CD14-positive monocyte (primary cell): Measurements from ENCODE around the gene SLFN12L. TPM values are rescaled to one million over a fixed set of nuclear protein-coding genes. Genes with fewer than 3 reads are reported as not detected.

Experiments used
- DNase-seq, 3 donors: peaks; one replicate each; pipeline ENCODE4 v3.0.0-alpha.2; 2011 to 2022
- H2AFZ ChIP-seq: 2 replicates; pipeline ENCODE4 v1.6.0; 2012; ENCODE audit warnings: mild to moderate bottlenecking, low read depth, low read length, inconsistent platforms; ENCODE audit not compliant: insufficient read depth, poor library complexity, severe bottlenecking
- H3K27ac ChIP-seq, 2 donors: 1 replicate in 1 of 2; 2 replicates in 1 of 2; pipeline ENCODE4 v1.5.1; 2012 to 2013; ENCODE audit warnings: low read length in 2 of 2, control low read depth in 1 of 2, inconsistent platforms in 1 of 2, low read depth in 1 of 2, mild to moderate bottlenecking in 1 of 2
- H3K27me3 ChIP-seq, 2 donors: one replicate each; pipeline versions ENCODE4 v1.6.0 to v1.6.1; 2011 to 2013; ENCODE audit warnings: low read length in 2 of 2; ENCODE audit not compliant: control insufficient read depth in 2 of 2, insufficient read depth in 2 of 2
- H3K36me3 ChIP-seq, 2 donors: replicated peaks in 1 of 2; 1 replicate in 1 of 2; 2 replicates in 1 of 2; pipeline versions ENCODE4 v1.5.1 to v1.6.1; 2012 to 2013; ENCODE audit warnings: low read length in 2 of 2, control low read depth in 1 of 2, inconsistent platforms in 1 of 2, mild to moderate bottlenecking in 1 of 2; ENCODE audit not compliant: insufficient read depth in 2 of 2, control insufficient read depth in 1 of 2
- H3K4me1 ChIP-seq, 2 donors: 1 replicate in 1 of 2; 2 replicates in 1 of 2; pipeline versions ENCODE4 v1.5.1 to v1.6.1; 2012 to 2013; ENCODE audit warnings: low read length in 2 of 2, control low read depth in 1 of 2, inconsistent platforms in 1 of 2, mild to moderate bottlenecking in 1 of 2, moderate library complexity in 1 of 2; ENCODE audit not compliant: insufficient read depth in 2 of 2, control insufficient read depth in 1 of 2
- H3K4me2 ChIP-seq: replicated peaks from 2 replicates; pipeline ENCODE3; 2012; ENCODE audit warnings: low read length, moderate library complexity, mild to moderate bottlenecking; ENCODE audit not compliant: poor library complexity, severe bottlenecking; ENCODE audit errors: extremely low read depth
- H3K4me3 ChIP-seq, 3 experiments: fragments of 200-600 bp in 1 of 3; sonication (generic) in 1 of 3; replicated peaks in 1 of 3; 1 replicate in 2 of 3; 2 replicates in 1 of 3; pipeline ENCODE4 v1.5.1; 2011 to 2013; ENCODE audit warnings: low read length in 3 of 3, mild to moderate bottlenecking in 3 of 3, control low read depth in 2 of 3, low read depth in 2 of 3, inconsistent platforms in 1 of 3, moderate library complexity in 1 of 3
- H3K79me2 ChIP-seq: 2 replicates; pipeline ENCODE4 v1.6.0; 2012; ENCODE audit warnings: mild to moderate bottlenecking, control low read depth, inconsistent platforms, low read length, moderate library complexity; ENCODE audit not compliant: insufficient read depth
- H3K9ac ChIP-seq: 2 replicates; pipeline ENCODE4 v1.6.0; 2017; ENCODE audit warnings: low read length, mild to moderate bottlenecking; ENCODE audit not compliant: insufficient read depth, poor library complexity, severe bottlenecking
- H3K9me3 ChIP-seq, 2 donors: replicated peaks in 1 of 2; 1 replicate in 1 of 2; 2 replicates in 1 of 2; pipeline versions ENCODE4 v1.5.1 to v1.6.1; 2012 to 2013; ENCODE audit warnings: low read length in 2 of 2, control low read depth in 1 of 2; ENCODE audit not compliant: control insufficient read depth in 1 of 2, insufficient read depth in 1 of 2
- H4K20me1 ChIP-seq: 2 replicates; pipeline ENCODE4 v1.6.0; 2012; ENCODE audit warnings: mild to moderate bottlenecking, low read length, control low read depth, moderate library complexity; ENCODE audit not compliant: insufficient read depth
- H3K27ac Mint-ChIP-seq, 7 donors: one replicate each; pipeline ENCODE4 v1.8.0; 2020; ENCODE audit warnings: mild to moderate bottlenecking in 7 of 7, mixed read lengths in 7 of 7, moderate library complexity in 6 of 7, inconsistent platforms in 2 of 7
- H3K27me3 Mint-ChIP-seq, 3 donors: one replicate each; pipeline ENCODE4 v1.8.0; 2021 to 2022; ENCODE audit warnings: low read depth in 3 of 3, mild to moderate bottlenecking in 3 of 3, mixed read lengths in 3 of 3, moderate library complexity in 3 of 3, inconsistent platforms in 1 of 3
- H3K36me3 Mint-ChIP-seq, 2 donors: one replicate each; pipeline ENCODE4 v1.8.0; 2020; ENCODE audit warnings: mixed read lengths in 2 of 2, inconsistent platforms in 1 of 2, mild to moderate bottlenecking in 1 of 2
- H3K4me1 Mint-ChIP-seq: one replicate; pipeline ENCODE4 v1.8.0; 2020; ENCODE audit warnings: mild to moderate bottlenecking, mixed read lengths
- H3K4me3 Mint-ChIP-seq, 2 donors: one replicate each; pipeline ENCODE4 v1.8.0; 2020; ENCODE audit warnings: mild to moderate bottlenecking in 2 of 2, mixed read lengths in 2 of 2, moderate library complexity in 1 of 2
- H3K9me3 Mint-ChIP-seq, 7 donors: one replicate each; pipeline ENCODE4 v1.8.0; 2020 to 2022; ENCODE audit warnings: mixed read lengths in 7 of 7, mild to moderate bottlenecking in 6 of 7, moderate library complexity in 6 of 7, inconsistent platforms in 2 of 7
- WGBS: methylation state at CpG from one replicate; pipeline ENCODE4 v1.1.5; 2013; ENCODE audit warnings: missing lambda C conversion rate; ENCODE audit not compliant: insufficient coverage; 5-methylcytosine and 5-hydroxymethylcytosine counted together
- intact Hi-C, 2 donors: fragments of 100-400 bp; cut with micrococcal nuclease; formaldehyde crosslinking; loops; one replicate each; pipeline versions ENCODE4 v1.15.0 to v1.15.1; 2023
- polyA plus RNA-seq, 3 donors: library from polyadenylated mRNA; depleted of rRNA in 1 of 3; unstranded in 2 of 3; stranded (reverse) in 1 of 3; fragments of 300-500 nt in 2 of 3; fragments of >200 nt in 1 of 3; fragmentation: Illumina TruSeq in 2 of 3; gene quantifications; 1 replicate in 2 of 3; 2 replicates in 1 of 3; pipeline ENCODE4 v1.2.3, GENCODE V29; 2012 to 2021
- TF ChIP-seq, protein P1 (sequence below): fragments of 200-600 bp; IDR thresholded peaks from one replicate; pipeline ENCODE4 v1.8.0; 2022; ENCODE audit warnings: antibody characterized with exemption, mild to moderate bottlenecking

Gene SLFN12L
- polyA plus RNA-seq, 3 donors, result 0.14 to 0.25 (median 0.24) TPM

DNA sequence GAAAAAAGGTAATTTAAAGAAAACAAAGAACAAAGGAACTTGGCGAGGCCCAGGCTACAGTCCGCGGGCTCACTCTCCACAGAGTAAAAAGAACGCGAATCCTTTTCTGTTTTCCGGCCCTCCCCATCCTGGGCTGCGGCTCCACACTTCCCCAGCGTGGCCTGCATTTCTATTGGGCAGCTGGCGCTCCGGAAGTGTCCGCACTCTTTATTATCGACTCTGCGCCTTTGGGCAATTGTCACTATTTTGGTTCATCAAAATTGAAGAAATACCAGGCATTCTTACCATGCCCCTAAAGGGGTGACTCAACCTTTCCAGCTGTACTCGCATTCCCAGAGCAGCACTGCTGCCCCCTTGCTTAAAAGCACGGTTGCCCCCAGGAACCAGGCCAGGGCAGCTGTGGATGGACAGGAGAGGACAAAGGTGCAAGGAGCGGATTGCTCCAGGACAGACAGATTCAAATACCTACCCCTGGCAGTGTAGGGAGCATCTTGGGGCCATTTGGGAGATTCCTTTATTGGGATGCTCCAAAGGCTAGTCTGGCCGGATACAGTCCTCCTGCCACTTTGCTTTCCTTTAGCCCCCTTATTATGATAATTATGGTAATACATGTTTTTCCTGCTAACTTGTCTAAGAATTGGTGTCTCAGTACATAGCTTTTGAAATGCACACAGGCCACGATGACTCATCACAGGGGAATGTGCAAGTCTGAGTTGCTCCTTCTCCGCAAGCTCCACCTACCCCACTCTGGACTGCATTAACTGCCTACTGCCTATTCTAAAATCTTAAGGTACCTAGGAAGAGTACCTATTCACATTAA is 104.2 kb downstream of the SLFN12L start:
- peaks cover 18 to 19% of the 10 kb centered on the region in 2 donors for H3K36me3 Mint-ChIP-seq
- peak; percentile 75 to 86 (median 79) for DNase-seq
- 4% methylated on average over 13 of the region's 19 CpGs for WGBS
- peaks cover 0 to 3% (median 0%) of the 10 kb centered on the region in 3 donors for H3K27me3 Mint-ChIP-seq
- H3K9me3 ChIP-seq, result no peaks in the 10 kb centered on the region
- peak overlapping the region; percentile 96 to 98 for H3K4me3 Mint-ChIP-seq
- H4K20me1 ChIP-seq, result peaks cover 40% of the 10 kb centered on the region
- H3K4me3 ChIP-seq, result peak overlapping the region; percentile 93 to 97 (median 94)
- peak overlapping the region; percentile 86 for H2AFZ ChIP-seq
- intact Hi-C loops, result loop anchor here (2.0 to 10.0 kb wide), 2 partner anchors 56 to 58 kb away; partner anchors contain the start of gene SLFN11 (in 1 of the 2)
- TF ChIP-seq, protein P1, sequence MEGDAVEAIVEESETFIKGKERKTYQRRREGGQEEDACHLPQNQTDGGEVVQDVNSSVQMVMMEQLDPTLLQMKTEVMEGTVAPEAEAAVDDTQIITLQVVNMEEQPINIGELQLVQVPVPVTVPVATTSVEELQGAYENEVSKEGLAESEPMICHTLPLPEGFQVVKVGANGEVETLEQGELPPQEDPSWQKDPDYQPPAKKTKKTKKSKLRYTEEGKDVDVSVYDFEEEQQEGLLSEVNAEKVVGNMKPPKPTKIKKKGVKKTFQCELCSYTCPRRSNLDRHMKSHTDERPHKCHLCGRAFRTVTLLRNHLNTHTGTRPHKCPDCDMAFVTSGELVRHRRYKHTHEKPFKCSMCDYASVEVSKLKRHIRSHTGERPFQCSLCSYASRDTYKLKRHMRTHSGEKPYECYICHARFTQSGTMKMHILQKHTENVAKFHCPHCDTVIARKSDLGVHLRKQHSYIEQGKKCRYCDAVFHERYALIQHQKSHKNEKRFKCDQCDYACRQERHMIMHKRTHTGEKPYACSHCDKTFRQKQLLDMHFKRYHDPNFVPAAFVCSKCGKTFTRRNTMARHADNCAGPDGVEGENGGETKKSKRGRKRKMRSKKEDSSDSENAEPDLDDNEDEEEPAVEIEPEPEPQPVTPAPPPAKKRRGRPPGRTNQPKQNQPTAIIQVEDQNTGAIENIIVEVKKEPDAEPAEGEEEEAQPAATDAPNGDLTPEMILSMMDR, result no peak
- peak overlapping the region; percentile 49 to 93 (median 90) for H3K27ac Mint-ChIP-seq
- peaks cover 0 to 5% (median 0%) of the 10 kb centered on the region in 7 donors for H3K9me3 Mint-ChIP-seq
- H3K4me2 ChIP-seq, result peak overlapping the region; percentile 87
- peaks cover 49% of the 10 kb centered on the region for H3K4me1 Mint-ChIP-seq
- H3K36me3 ChIP-seq, result peaks cover 0 to 14% of the 10 kb centered on the region in 2 donors
- H3K4me1 ChIP-seq, result peaks cover 22 to 41% of the 10 kb centered on the region in 2 donors
- peaks cover 44% of the 10 kb centered on the region for H3K79me2 ChIP-seq
- H3K27me3 ChIP-seq, result no peaks in the 10 kb centered on the region
- peak overlapping the region; percentile 70 for H3K9ac ChIP-seq
- peak overlapping the region; percentile 76 to 86 for H3K27ac ChIP-seq

- peak within 1 kb of the TSS; percentile 93 to 97 (median 94) for H3K4me3 ChIP-seq
- 11% methylated on average over 11 of the region's 22 CpGs for WGBS
- H3K4me1 Mint-ChIP-seq, result peaks cover 47% of the 10 kb centered on the region
- peak within 1 kb of the TSS; percentile 49 to 93 (median 90) for H3K27ac Mint-ChIP-seq
- H3K27ac ChIP-seq, result peak within 1 kb of the TSS; percentile 76 to 86
- peak within 1 kb of the TSS; percentile 87 for H3K4me2 ChIP-seq
- DNase-seq, result peak; percentile 61 to 80 (median 74)
- H3K36me3 ChIP-seq, result peaks cover 0 to 23% of the 10 kb centered on the region in 2 donors
- H3K27me3 ChIP-seq, result no peaks in the 10 kb centered on the region
- H3K4me1 ChIP-seq, result peaks cover 22 to 41% of the 10 kb centered on the region in 2 donors
- H3K9me3 Mint-ChIP-seq, result peaks cover 0 to 5% (median 0%) of the 10 kb centered on the region in 7 donors
- intact Hi-C loops, result loop anchor here (2.0 to 10.0 kb wide), 2 partner anchors 56 to 58 kb away; partner anchors contain the start of gene SLFN11 (in 1 of the 2)
- peak within 1 kb of the TSS; percentile 96 to 98 for H3K4me3 Mint-ChIP-seq
- H2AFZ ChIP-seq, result peak within 1 kb of the TSS; percentile 86
- H3K27me3 Mint-ChIP-seq, result peaks cover 0 to 3% (median 0%) of the 10 kb centered on the region in 3 donors
- TF ChIP-seq, protein P1, result no peak
- no peaks in the 10 kb centered on the region for H3K9me3 ChIP-seq
- peaks cover 53% of the 10 kb centered on the region for H3K79me2 ChIP-seq
- peak within 1 kb of the TSS; percentile 70 for H3K9ac ChIP-seq
- peaks cover 22 to 26% of the 10 kb centered on the region in 2 donors for H3K36me3 Mint-ChIP-seq
- H4K20me1 ChIP-seq, result peaks cover 49% of the 10 kb centered on the region
Observed at GRCh38 chr17:35432176-35433074, 105.1 kb downstream of the SLFN12L start, which contains the start of gene SLFN12. SLFN12 (minus strand) TSS chr17:35432500; CDS start chr17:35423028, 9,472 bp downstream.
